Measurements from ENCODE around the gene NRIP1. TPM values are rescaled to one million over a fixed set of nuclear protein-coding genes. Genes with fewer than 3 reads are reported as not detected.

The NRIP1 gene
- total and polyA plus RNA-seq, 2 of the 8 experiments (the other 6 are each of a cell fraction or from before 2014, with no cell fraction given), result 1.5 to 9.3 TPM

GRCh38 chr21:14962217-14962616 lies 102.6 kb downstream of the NRIP1 start:
- no peak overlapping the region for H3K14ac ChIP-seq (ENCODE audit: insufficient read length)
- no peak for TF ChIP-seq CREB1 (IDR thresholded peaks at IDR 0.05)
- no peak for TF ChIP-seq BCL11A (IDR thresholded peaks at IDR 0.05; ENCODE audit: low read depth in 2 of 2, low read length in 2 of 2)
- no peak for TF ChIP-seq USF2 (IDR thresholded peaks at IDR 0.05; ENCODE audit: low read length)
- no peak for TF ChIP-seq CTCF (IDR thresholded peaks at IDR 0.05; ENCODE audit: control extremely low read depth in 1 of 3, insufficient read depth in 1 of 3, low read depth in 1 of 3, low read length in 3 of 3)
- TF ChIP-seq GABPA (IDR thresholded peaks at IDR 0.05; ENCODE audit: borderline replicate concordance, insufficient read depth, low read length), result no peak
- TF ChIP-seq HDAC6 (IDR thresholded peaks at IDR 0.05; ENCODE audit: low read depth, low read length), result no peak
- no peak for TF ChIP-seq SP2 (IDR thresholded peaks at IDR 0.05; ENCODE audit: low read length)
- TF ChIP-seq KDM5A (IDR thresholded peaks at IDR 0.05; ENCODE audit: low read length), result no peak
- TF ChIP-seq ATF2 (IDR thresholded peaks at IDR 0.05; ENCODE audit: low read length), result no peak

More at GRCh38 chr21:14962217-14962616, 102.6 kb downstream of the NRIP1 start:
- Histone ChIP-seq H2BK5ac (ENCODE audit: low read depth, low read length) (no peak overlapping the region), H3K4me2 (ENCODE audit: insufficient read depth in 1 of 2, low read depth in 2 of 2, low read length in 2 of 2) (no peak overlapping the region), H2BK12ac (ENCODE audit: low read depth, low read length) (no peak overlapping the region), H3K27ac (ENCODE audit: low read depth, low read length) (no peak overlapping the region), H3K79me2 (ENCODE audit: control insufficient read depth in 1 of 2, insufficient read depth in 2 of 2, low read length in 2 of 2) (no peaks in the 10 kb centered on the region), H2BK15ac (ENCODE audit: low read length) (no peak overlapping the region), H3K36me3 (ENCODE audit: control insufficient read depth in 2 of 4, insufficient read depth in 4 of 4, low read length in 3 of 4) (peaks cover 0 to 1% (median 0%) of the 10 kb centered on the region in 4 experiments; a peak in 3 of 8 replicates), H3K79me1 (ENCODE audit: low read depth, low read length) (no peaks in the 10 kb centered on the region), H3K4ac (replicated peaks; ENCODE audit: insufficient read length, low read depth, low read length) (no peak overlapping the region), H3K56ac (replicated peaks; ENCODE audit: insufficient read length, low read depth, low read length) (no peak overlapping the region), H4K91ac (replicated peaks; ENCODE audit: insufficient read length, low read length) (no peak overlapping the region), H3K23me2 (ENCODE audit: low read depth, low read length) (no peaks in the 10 kb centered on the region), H3K27me3 (replicated peaks in 1 of 4; ENCODE audit: control insufficient read depth in 3 of 4, extremely low read depth in 1 of 4, insufficient read depth in 3 of 4, low read length in 3 of 4) (no peaks in the 10 kb centered on the region), H3K9me3 (ENCODE audit: insufficient read depth in 2 of 2, low read depth in 1 of 2, low read length in 1 of 2) (no peaks in the 10 kb centered on the region), H3K4me3 (ENCODE audit: extremely low read depth in 1 of 4, insufficient read depth in 2 of 4, low read depth in 3 of 4, low read length in 4 of 4) (no peak overlapping the region), H2BK120ac (replicated peaks; ENCODE audit: low read depth, low read length) (no peak overlapping the region), H2AK5ac (ENCODE audit: low read depth, low read length) (no peak overlapping the region), H3K23ac (ENCODE audit: insufficient read length) (no peak overlapping the region), H3K18ac (ENCODE audit: extremely low read depth, low read length) (no peak overlapping the region), H3K9ac (replicated peaks in 1 of 4; ENCODE audit: extremely low read depth in 1 of 4, low read depth in 3 of 4, low read length in 3 of 4) (no peak overlapping the region), H3K4me1 (replicated peaks in 1 of 4; ENCODE audit: control insufficient read depth in 3 of 4, insufficient read depth in 4 of 4, low read length in 3 of 4) (no peaks in the 10 kb centered on the region), H4K8ac (ENCODE audit: extremely low read depth, insufficient read depth, low read length) (no peak overlapping the region), H4K20me1 (replicated peaks in 1 of 2; ENCODE audit: control insufficient read depth in 1 of 2, insufficient read depth in 2 of 2, low read length in 2 of 2) (no peaks in the 10 kb centered on the region), H4K5ac (ENCODE audit: insufficient read length, low read depth, low read length) (no peak overlapping the region), H2AFZ (ENCODE audit: low read length) (no peak overlapping the region), H2BK20ac (ENCODE audit: low read length) (no peak overlapping the region)
- POLR2A ChIA-PET (ENCODE audit: partially characterized antibody), result no interaction called here
- DNase-seq (ENCODE audit: low read depth in 1 of 2, low spot score in 2 of 2) (no peak), FAIRE-seq (no peak)
- CTCF ChIA-PET (ENCODE audit: partially characterized antibody), result no interaction called here
- WGBS, 2 experiments (ENCODE audit: extremely low coverage in 1 of 2, insufficient coverage in 1 of 2, insufficient read length in 1 of 2, insufficient replicate concordance in 2 of 2, low coverage in 1 of 2, low lambda C conversion rate in 2 of 2, missing lambda C conversion rate in 1 of 2), result 88% methylated on average over 3 of the region's 3 CpGs; no CpG with 5 or more reads in 1 of the 2 experiments
